Measurements from ENCODE around the gene ASNSD1. TPM values are rescaled to one million over a fixed set of nuclear protein-coding genes. Genes with fewer than 3 reads are reported as not detected.

The ASNSD1 gene
- total RNA-seq, 1 experiment from 2014 or later = 41.4 TPM

- no peaks in the 10 kb centered on the region for H3K27me3 Mint-ChIP-seq (ENCODE audit: insufficient read depth, unreplicated experiment)
- CTCF ChIA-PET = interaction anchor here (0.6 to 0.7 kb wide), 3 partner anchors 74 to 1329 kb away, joined by 3 to 4 read pairs (median 3); no protein-coding TSS in a partner anchor
- H3K9me3 Mint-ChIP-seq (ENCODE audit: unreplicated experiment) = no peaks in the 10 kb centered on the region
- DNase-seq (ENCODE audit: unreplicated experiment) = no peak
- TF ChIP-seq CTCF (IDR thresholded peaks at IDR 0.05; ENCODE audit: unreplicated experiment) = no peak
- POLR2A ChIA-PET = interaction anchor here (0.6 to 1.2 kb wide), 3 partner anchors 13 to 447 kb away, joined by 3 read pairs; no protein-coding TSS in a partner anchor
- BruUV-seq (replicated peaks) = no TSS peak
- intact Hi-C loops (cut with micrococcal nuclease) = loop anchor here (5.0 kb wide), 1 partner anchor 162 kb away; no protein-coding TSS in a partner anchor
- H3K4me1 Mint-ChIP-seq (ENCODE audit: insufficient read depth, unreplicated experiment) = no peaks in the 10 kb centered on the region
- no peak overlapping the region for H3K27ac Mint-ChIP-seq (ENCODE audit: low read depth, unreplicated experiment)
- no peaks in the 10 kb centered on the region for H3K36me3 Mint-ChIP-seq (ENCODE audit: insufficient read depth, unreplicated experiment)
- H3K4me3 Mint-ChIP-seq (ENCODE audit: unreplicated experiment) = no peak overlapping the region
Measured at GRCh38 chr2:189629531-189630453, 31.5 kb upstream of the ASNSD1 start.

GRCh38 chr2:189631849-189632248 is 29.4 kb upstream of the ASNSD1 start:
- ChIA-PET CTCF (interaction anchor here (0.6 to 1.3 kb wide), 3 partner anchors 13 to 477 kb away, joined by 3 to 6 read pairs (median 3); no protein-coding TSS in a partner anchor), POLR2A (no interaction called here)
- Mint-ChIP-seq H3K27me3 (ENCODE audit: insufficient read depth, unreplicated experiment) (no peaks in the 10 kb centered on the region), H3K36me3 (ENCODE audit: insufficient read depth, unreplicated experiment) (no peaks in the 10 kb centered on the region), H3K4me3 (ENCODE audit: unreplicated experiment) (no peak overlapping the region), H3K9me3 (ENCODE audit: unreplicated experiment) (no peaks in the 10 kb centered on the region), H3K27ac (ENCODE audit: low read depth, unreplicated experiment) (no peak overlapping the region), H3K4me1 (ENCODE audit: insufficient read depth, unreplicated experiment) (no peaks in the 10 kb centered on the region)
- intact Hi-C loops (cut with micrococcal nuclease) = loop anchor here (5.0 kb wide), 1 partner anchor 165 kb away; no protein-coding TSS in a partner anchor
- no TSS peak for BruUV-seq (replicated peaks)
- no peak for TF ChIP-seq CTCF (IDR thresholded peaks at IDR 0.05; ENCODE audit: unreplicated experiment)
- DNase-seq (ENCODE audit: unreplicated experiment) = no peak

GRCh38 chr2:189633392-189633811 is 27.9 kb upstream of the ASNSD1 start:
- H3K4me3 Mint-ChIP-seq (ENCODE audit: unreplicated experiment) = no peak overlapping the region
- no peaks in the 10 kb centered on the region for H3K27me3 Mint-ChIP-seq (ENCODE audit: insufficient read depth, unreplicated experiment)
- no peak for TF ChIP-seq CTCF (IDR thresholded peaks at IDR 0.05; ENCODE audit: unreplicated experiment)
- H3K27ac Mint-ChIP-seq (ENCODE audit: low read depth, unreplicated experiment) = no peak overlapping the region
- CTCF ChIA-PET = interaction anchor here (0.6 to 1.3 kb wide), 6 partner anchors 9 to 823 kb away, joined by 3 to 6 read pairs (median 4); no protein-coding TSS in a partner anchor
- no peaks in the 10 kb centered on the region for H3K4me1 Mint-ChIP-seq (ENCODE audit: insufficient read depth, unreplicated experiment)
- intact Hi-C loops (cut with micrococcal nuclease) = loop anchor here (5.0 kb wide), 1 partner anchor 166 kb away; no protein-coding TSS in a partner anchor
- DNase-seq (ENCODE audit: unreplicated experiment) = peak; percentile 34
- no TSS peak for BruUV-seq (replicated peaks)
- no peaks in the 10 kb centered on the region for H3K36me3 Mint-ChIP-seq (ENCODE audit: insufficient read depth, unreplicated experiment)
- POLR2A ChIA-PET = no interaction called here
- no peaks in the 10 kb centered on the region for H3K9me3 Mint-ChIP-seq (ENCODE audit: unreplicated experiment)

- no peaks in the 10 kb centered on the region for H3K9me3 Mint-ChIP-seq (ENCODE audit: unreplicated experiment)
- H3K4me3 Mint-ChIP-seq (ENCODE audit: unreplicated experiment) = no peak overlapping the region
- CTCF ChIA-PET = interaction anchor here (0.6 to 1.3 kb wide), 3 partner anchors 10 to 25 kb away, joined by 3 to 4 read pairs (median 4); no protein-coding TSS in a partner anchor
- TF ChIP-seq CTCF (IDR thresholded peaks at IDR 0.05; ENCODE audit: unreplicated experiment) = no peak
- intact Hi-C loops (cut with micrococcal nuclease) = no loop called here
- DNase-seq (ENCODE audit: unreplicated experiment) = no peak
- H3K27ac Mint-ChIP-seq (ENCODE audit: low read depth, unreplicated experiment) = no peak overlapping the region
- H3K27me3 Mint-ChIP-seq (ENCODE audit: insufficient read depth, unreplicated experiment) = no peaks in the 10 kb centered on the region
- H3K4me1 Mint-ChIP-seq (ENCODE audit: insufficient read depth, unreplicated experiment) = no peaks in the 10 kb centered on the region
- POLR2A ChIA-PET = no interaction called here
- no TSS peak for BruUV-seq (replicated peaks)
- no peaks in the 10 kb centered on the region for H3K36me3 Mint-ChIP-seq (ENCODE audit: insufficient read depth, unreplicated experiment)
Measured at GRCh38 chr2:189635353-189635752, 25.9 kb upstream of the ASNSD1 start.

Measured in MCF 10A (cell line).